ENCODE results near the gene DNMT1.

- TF ChIP-seq CTCF (IDR thresholded peaks at IDR 0.05), result no peak
- TF ChIP-seq REST (IDR thresholded peaks at IDR 0.05; ENCODE audit: insufficient read depth in 1 of 2, low read depth in 2 of 2, low read length in 1 of 2), result no peak
- TF ChIP-seq TCF7L2 (IDR thresholded peaks at IDR 0.05; ENCODE audit: low read depth, low read length), result no peak
- no peak for TF ChIP-seq POLR2AphosphoS5 (IDR thresholded peaks at IDR 0.05; ENCODE audit: low read depth, low read length)
These were observed 38.9 kb downstream of the DNMT1 start for GRCh38 chr19:10155839-10156238.
